Smooth muscle cell of the brain vasculature (primary cell): ENCODE data around the gene VWA5B2.

Experiments
- DNase-seq: peaks from one replicate; pipeline ENCODE4 v3.0.0-alpha.2; 2012; ENCODE audit warnings: low read depth, low spot score

The VWA5B2 gene

DNA sequence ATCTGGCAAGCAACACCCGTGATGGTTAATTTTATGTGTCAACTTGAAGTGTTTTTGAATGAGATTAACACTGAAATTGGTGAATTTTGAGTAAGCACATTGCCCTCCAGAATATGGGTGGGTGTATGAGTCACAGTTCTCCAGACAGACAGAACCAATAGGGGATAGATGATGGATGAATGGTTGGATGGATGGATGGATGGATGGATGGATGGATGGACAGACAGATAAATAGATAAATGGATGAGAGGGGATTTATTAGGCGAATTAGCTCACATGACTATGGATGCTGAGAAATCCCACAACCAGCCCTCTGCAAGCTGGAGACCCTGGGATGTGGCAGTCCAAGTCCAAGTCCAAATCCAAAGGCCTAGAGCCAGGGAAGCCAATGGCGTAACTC, 5.4 kb upstream of the VWA5B2 start:
- no peak for DNase-seq

DNA sequence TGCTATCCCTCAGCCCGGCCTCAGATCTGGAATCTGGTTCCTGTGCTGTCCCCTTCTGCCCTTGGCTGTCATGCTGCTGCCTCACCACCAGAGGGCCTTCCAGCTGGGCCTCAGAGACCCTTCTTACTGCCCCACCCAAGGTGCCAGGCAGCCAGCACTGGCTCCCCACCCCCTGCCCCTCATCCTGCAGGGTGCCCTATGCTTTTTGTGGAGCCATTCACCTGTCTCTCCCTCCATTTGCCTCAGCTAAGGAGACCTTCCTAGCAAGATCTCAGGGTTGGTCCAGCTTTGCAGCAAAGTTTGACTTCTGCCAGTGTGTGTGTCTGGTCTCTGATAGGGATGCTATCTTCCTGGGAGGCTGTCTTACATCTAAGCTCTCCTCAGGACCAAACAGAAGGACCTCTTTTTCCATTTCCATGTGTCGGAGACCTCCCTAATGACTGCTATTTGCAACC, 1.9 kb upstream of the VWA5B2 start:
- no peak for DNase-seq

DNA sequence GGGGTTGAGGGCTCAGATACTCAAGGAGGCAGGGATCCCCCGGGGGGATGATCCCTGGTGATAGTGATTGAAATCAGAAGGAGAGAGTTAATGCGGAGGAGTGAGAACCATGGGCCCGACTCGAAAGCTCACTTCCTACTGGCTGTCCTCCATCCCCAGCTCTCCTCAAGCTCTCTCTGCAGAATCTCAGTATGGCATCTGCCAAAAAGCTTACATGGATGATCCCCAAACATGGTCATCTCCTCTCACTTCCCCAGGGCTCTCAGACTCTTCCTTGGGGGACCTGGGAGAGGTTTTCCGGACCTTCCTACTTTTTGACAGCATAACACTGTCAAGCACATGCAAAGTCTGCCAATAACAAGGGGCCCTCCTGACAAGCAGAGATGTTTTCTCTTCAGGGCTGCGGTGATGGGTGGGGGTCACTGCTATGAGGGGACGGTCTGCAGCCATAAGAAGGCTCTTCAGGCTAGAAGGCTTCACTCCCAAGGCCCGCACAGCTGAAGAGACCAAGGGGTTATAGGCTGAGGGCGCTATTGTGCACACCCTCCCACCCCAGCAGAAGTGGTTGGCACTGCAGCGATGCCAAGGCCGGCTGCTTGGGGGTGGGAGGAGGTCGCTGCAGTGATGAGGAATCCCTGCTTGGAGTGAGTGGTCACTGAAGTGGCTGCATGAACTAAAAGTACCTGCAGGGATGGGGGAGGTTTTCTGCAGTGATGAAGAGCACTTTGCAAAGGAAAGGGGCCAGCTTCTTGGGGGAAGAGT, 828 bp upstream of the VWA5B2 start:
- no peak for DNase-seq

DNA sequence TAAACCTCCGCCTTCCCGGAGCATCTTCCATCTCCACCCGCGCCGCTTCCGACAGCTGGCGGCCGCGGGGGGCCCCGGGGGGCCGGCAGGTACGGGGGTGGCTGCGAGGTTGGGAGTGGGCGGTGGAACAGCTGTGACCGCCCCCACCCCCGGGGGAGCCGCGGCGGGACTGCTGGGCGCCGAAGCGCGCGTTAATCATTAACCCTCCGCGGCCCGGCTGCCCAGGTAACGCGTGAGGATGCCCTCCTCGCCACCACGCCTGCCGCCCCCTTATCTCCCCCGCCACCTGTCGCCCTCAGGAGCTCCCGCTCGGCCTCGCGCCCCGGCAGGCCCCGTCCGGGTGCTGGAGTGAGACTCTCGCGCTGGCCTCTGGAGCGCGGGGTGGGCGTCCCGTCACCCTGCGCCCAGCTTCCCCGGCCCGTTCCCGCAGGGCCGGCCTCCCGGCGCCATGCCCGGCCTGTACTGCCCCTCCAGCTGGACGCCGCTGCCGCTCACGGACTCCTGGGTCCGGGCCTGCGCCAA, 757 bp downstream of the VWA5B2 start:
- no peak for DNase-seq

DNA sequence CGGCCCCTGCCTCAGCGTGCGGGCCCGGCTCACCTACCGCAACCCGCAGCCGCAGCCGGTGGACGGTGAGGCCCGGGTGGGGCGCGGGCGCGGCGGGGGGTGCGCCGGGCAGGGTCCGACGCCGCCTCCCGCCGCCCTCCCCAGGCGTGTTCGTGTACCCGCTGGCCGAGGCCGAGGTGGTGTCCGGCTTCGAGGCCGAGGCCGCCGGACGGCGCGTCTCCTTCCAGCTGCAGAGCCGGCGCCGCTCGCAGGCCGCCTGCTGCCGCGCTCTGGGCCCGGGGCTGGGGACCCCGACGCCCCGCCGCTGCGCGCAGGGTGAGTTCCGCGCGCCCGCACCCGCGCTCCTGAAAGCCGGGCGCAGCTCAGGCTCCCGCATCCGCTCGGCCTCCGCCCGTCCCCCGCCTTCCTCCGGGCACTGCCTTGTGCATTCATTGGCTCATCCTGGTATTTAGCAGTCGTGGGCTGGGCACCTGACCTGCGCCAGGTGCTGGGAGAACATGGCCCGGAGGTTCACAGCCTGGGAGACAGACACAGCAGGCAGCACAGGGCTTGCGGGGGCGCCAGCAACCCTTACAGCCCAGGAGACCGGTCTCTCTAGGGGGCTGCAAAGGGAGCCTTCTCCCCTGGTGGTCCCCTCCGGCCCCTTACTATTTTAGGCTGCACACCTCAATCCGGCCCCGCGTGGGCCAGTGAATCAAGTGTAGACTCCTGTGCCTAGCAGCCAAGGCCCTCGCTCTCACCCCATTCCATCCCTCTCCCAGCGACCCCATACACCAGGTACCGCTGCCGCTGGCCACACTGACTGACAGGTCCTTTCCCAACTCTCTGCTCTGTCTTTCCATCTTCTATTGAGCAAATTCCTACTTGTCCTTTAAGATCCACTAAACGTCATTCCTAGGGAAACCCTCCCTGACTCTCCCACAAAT, 1.5 kb downstream of the VWA5B2 start:
- no peak for DNase-seq

DNA sequence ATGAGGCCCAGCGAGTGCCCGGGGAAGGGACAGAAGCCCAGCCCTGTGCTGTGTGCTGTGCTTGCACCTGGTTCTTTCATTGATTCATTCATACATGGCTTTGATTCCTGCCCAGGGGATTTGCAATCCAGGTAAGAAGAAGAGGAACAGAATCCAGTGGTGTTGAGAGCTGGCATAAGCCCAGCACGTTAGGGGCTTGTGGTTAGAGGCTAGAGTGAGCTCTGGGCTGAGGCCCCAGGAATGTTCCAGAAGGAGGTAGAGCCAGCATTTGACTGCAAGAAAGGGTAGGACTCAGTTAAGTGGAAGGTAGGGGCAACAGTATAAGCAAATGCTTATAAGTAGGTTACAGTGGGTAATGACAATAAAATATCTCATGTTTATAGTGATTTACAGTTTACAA, 2.3 kb downstream of the VWA5B2 start:
- no peak for DNase-seq

DNA sequence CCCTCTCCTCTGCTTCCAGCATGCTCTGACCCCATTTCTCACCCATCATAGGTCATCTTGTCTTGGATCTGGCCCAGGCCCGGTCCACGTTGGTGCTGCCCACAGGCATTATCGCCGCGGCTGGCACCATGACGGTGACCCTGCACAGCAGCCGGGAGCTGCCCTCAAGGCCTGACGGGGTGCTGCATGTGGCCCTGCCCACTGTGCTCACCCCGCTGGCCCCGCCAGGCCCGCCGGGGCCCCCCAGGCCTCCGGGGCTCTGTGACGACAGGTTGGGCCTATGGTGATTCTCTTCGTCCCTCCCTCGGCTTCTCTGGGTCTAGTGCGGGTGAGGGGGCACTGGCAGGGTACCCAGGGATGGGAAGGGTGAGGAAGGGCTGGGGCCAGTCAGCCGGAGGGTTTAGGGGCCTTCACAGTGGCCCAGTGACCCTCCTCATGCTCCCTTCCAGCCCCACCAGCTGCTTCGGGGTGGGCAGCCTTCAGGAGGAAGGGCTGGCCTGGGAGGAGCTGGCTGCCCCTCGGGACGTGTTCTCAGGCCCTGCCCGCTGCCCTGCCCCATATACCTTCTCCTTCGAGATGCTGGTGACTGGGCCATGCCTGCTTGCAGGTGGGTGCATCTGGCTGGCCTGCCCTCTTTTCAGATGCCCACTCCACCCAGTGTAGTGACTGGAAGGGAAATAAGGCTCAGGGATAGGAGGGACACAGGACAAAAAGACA, 3.9 kb downstream of the VWA5B2 start:
- no peak for DNase-seq

DNA sequence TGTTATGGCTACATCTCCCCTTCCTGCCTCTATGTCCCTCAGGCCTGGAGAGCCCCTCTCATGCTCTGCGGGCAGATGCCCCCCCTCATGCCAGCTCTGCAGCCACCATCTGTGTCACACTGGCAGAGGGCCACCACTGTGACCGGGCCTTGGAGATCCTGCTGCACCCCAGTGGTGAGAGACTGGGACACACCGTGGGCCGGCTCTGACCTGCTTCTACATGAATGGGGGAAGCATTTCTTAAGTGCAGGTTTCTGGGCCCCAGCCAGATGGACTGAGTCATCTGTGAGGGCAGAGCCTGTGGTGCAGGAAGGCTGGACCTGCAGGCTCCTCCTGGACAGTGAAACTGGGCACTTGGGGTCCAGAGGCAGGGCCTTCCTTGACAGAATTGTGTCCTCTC, 4.8 kb downstream of the VWA5B2 start:
- no peak for DNase-seq

DNA sequence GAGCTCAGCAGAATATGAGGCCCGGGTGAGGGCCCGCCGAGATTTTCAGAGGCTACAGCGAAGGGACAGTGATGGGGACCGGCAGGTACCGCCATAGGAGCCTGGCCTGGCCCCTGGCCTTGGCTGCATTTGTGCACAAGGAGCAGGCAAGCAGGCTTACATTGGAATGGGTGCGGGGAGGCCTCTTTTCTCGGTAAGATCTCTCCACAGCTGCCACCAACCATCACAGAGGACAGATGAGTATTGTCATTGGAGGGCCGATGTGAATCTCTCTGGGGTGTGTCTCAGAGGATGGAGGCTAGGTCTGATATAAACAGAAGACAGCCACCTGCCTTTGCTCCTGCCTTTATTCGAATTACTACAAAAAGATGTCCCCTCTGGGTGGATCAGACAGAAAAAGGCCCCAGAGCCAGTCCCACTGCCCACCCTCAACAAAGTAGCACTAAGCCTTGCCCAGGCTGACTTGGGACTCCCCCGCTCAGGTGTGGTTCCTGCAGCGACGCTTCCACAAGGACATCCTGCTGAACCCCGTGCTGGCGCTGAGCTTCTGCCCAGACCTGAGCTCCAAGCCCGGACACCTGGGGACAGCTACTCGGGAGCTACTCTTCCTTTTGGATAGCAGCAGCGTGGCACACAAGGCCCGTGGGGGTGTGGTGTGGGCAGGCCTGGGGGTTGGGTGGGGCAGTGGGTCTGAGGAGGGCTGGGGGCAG, 5.4 kb downstream of the VWA5B2 start:
- no peak for DNase-seq

DNA sequence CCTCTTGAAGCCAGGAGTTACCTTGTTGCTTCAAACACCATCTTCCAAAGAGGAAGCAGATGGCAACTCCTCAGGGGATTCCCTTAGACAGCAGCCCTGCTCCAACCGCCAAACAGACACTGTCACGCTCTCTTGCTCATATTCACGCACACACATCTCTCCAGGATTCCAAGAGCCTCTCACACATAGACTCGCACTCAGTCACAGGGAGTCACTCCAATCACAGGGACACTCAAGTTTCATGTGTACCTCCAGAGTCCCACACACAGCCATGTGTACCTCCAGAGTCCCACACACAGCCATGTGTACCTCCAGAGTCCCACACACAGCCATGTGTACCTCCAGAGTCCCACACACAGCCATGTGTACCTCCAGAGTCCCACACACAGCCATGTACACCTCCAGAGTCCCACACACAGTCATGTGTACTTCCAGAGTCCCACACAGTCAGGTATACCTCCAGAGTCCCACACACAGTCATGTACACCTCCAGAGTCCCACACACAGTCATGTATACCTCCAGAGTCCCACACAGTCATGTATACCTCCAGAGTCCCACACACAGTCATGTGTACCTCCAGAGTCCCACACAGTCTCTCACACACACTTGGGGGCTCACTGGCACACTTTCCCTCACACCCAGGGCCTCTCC, 6.1 kb downstream of the VWA5B2 start:
- DNase-seq, result no peak

DNA sequence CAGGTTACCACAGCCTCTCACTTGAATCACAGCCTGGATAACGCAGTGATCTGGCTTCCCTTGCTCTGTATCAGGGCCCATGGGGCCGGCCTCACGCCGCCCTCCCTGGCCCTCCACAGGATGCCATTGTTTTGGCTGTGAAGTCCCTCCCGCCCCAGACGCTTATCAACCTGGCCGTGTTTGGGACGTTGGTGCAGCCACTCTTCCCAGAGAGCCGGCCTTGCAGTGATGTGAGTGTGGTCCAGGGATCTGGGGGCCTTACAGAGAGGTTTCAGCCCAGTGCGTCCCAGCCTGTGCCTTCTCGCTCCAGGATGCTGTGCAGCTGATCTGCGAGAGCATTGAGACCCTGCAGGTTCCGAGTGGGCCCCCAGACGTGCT, 6.6 kb downstream of the VWA5B2 start:
- no peak for DNase-seq

DNA sequence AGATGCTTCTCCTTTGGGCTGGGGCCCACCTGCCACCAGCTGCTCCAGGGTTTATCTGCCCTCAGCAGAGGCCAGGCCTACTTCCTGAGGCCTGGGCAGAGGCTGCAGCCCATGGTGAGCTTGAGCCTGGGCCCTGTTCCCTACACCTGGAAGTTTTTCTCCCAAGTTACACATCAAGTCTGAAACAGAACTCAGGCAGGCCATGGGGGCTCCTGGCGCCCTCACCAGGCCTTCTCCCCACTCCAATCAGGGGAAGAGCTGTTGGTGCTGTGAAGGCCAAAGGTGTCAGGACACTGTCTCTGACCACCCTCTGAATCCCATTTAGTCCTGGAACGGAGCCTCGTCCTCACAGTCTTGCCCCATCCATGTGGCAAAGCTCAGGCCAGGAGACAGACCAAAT, 7.3 kb downstream of the VWA5B2 start:
- DNase-seq, result no peak

DNA sequence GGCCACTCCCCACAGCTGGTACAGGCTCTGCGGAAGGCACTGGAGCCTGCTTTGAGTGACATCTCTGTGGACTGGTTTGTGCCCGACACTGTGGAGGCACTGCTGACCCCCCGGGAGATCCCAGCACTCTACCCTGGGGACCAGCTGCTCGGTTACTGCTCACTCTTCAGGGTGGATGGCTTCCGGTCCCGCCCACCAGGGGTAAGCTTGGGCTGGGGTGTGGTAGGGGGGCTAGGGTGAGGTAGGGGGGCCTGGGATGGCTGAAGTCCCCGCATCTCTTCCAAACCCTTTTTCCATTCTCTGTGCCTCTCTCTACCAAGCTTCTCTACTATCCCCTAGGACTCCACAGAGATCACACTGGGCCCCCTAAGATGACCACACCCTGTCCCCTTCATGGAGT, 7.8 kb downstream of the VWA5B2 start:
- DNase-seq, result no peak

DNA sequence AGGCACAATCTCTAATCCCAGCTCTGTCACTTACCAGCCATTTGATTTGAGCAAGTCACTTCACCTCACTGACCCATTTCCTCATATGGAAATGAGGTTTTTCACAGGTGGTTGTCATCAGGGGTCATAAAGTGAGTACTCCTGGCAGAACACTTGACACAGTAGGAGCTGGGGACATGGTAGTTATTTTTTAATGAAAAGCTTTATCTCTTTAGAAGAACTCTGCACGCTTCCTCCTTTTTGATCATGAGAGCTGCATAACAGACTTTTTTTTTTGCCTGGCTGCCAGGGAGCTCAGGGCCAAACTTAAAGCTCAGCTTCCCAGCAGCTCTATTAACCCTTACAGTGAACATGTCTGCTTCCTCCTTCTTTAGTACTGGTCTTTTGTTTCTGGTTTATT, 8.4 kb downstream of the VWA5B2 start:
- no peak for DNase-seq

DNA sequence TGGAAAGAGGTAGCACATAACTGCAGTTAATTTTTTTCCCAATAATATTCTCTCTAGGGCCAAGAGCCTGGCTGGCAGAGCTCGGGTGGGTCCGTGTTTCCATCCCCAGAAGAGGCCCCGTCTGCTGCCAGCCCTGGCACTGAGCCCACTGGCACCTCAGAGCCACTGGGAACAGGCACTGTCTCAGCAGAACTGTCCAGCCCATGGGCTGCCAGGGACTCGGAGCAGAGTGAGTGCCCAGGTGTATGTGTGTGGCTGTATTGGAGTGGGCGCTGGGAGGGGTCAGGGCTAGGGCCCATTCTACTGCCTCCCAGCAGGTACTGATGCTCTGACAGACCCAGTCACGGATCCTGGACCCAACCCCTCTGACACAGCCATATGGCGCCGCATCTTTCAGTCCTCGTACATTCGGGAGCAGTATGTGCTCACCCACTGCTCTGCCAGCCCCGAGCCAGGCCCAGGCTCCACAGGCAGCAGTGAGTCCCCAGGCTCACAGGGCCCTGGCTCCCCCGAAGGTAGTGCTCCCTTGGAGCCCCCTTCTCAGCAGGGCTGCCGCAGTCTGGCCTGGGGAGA, 8.9 kb downstream of the VWA5B2 start:
- no peak for DNase-seq

DNA sequence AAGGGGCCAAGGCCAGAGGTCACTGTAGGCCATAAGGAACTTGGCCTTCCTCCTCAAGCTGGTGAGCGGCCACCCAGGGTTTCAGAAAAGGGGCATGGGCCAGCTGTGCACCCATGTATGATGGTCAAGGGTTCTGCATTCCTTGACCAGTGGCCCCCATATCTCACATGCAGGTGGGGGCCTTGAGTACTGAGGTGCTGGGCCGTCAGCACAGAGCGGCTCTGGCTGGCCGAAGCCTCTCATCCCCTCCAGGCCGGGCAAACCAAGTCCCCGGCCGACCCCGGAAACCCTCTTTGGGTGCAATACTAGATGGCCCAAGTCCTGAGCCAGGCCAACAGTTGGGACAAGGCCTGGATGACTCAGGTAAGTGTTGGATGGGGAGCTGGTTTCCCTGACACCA, 9.8 kb downstream of the VWA5B2 start:
- no peak for DNase-seq

DNA sequence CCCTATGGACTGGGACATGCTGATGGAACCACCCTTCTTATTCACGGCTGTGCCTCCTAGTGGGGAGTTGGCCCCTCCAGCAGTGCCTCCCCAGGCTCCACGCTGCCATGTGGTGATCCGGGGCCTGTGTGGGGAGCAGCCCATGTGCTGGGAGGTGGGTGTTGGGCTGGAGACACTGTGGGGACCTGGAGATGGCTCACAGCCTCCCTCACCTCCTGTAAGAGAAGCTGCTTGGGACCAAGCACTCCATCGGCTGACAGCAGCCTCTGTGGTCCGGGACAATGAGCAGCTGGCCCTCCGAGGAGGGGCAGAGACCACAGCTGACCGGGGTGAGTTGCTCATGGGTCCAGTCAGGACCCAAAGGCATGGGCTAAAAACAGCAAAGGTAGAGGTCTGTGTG, 10.3 kb downstream of the VWA5B2 start:
- DNase-seq, result no peak

DNA sequence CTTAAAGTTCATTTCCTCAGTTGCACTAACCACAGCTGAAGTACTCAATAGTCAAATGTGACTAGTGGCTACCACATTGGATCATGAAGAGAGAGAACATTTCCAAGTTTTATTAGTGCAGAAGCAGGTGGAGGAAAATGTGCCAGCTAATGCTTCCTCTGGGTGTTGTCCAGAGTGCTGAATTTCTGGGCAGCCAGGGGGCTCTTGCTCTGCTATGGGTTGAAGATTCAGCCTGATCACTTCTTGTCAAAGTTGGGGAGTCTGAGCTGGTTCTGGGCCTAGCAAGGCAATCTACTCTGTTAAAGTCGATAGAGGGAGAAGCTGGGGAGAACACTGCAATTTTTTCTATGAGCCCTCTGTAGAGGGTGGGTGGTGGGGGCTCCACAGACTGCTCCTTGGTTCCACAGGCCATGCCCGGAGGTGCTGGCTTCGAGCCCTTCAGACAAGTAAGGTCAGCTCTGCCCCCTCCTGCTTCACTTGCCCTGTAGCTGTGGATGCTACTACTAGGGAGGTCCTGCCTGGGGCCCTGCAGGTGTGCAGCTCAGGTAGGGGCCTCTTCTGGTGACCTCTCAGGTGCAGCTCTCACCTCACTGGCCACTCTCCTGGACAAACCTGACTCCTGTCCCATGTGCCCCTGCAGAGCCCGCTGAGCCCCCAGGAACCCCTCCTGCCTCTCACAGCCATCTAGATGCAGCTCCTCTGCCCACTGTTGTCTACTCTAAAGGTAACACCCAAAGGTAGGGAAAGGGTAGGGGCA, 11.2 kb downstream of the VWA5B2 start:
- no peak for DNase-seq

DNA sequence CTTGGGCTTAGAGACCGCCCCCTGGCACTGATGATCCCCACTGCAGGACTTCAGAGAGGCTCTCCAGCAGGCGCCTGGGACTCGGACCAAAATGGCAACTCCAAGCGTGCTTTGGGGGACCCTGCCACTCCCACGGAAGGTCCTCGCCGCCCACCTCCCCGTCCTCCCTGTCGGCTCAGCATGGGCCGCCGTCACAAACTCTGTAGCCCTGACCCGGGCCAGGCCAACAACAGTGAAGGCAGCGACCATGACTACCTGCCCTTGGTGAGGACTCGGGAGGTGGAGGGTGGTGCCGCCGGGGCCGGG, 11.7 kb downstream of the VWA5B2 start:
- no peak for DNase-seq
